Occipital lobe (tissue), 2 donors: ENCODE measurements around the gene LEKR1. TPM values are rescaled to one million over a fixed set of nuclear protein-coding genes. Genes with fewer than 3 reads are reported as not detected.

Experiments used
- DNase-seq: peaks from one replicate; lab custom pipeline; 2025; lab: John Stamatoyannopoulos, UW
- total RNA-seq: library from RNA; depleted of rRNA; stranded (reverse); fragments of >200 nt; gene quantifications from one replicate; pipeline ENCODE4 v1.2.3, GENCODE V29; 2014

The LEKR1 gene
- total RNA-seq, 1 donor from 2014 or later = 0.78 TPM

DNA sequence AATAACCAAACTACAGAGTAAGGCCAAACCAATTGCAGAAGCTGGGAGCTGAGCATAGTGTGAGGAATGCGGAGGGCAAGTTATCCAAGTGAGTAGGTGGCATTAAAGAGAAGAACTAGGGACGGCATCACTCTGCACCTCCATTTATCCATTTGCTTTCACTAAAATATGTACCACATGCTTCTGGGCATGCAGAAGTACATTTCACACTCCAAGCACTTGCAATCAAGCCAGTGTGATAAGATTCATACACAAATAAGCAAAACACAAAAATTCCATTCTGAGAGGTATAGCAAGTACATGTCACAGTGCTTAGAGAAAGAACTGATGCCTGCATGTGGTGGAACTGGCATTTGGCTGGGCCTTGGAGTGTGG lies 252.6 kb downstream of the LEKR1 start:
- DNase-seq = no peak

DNA sequence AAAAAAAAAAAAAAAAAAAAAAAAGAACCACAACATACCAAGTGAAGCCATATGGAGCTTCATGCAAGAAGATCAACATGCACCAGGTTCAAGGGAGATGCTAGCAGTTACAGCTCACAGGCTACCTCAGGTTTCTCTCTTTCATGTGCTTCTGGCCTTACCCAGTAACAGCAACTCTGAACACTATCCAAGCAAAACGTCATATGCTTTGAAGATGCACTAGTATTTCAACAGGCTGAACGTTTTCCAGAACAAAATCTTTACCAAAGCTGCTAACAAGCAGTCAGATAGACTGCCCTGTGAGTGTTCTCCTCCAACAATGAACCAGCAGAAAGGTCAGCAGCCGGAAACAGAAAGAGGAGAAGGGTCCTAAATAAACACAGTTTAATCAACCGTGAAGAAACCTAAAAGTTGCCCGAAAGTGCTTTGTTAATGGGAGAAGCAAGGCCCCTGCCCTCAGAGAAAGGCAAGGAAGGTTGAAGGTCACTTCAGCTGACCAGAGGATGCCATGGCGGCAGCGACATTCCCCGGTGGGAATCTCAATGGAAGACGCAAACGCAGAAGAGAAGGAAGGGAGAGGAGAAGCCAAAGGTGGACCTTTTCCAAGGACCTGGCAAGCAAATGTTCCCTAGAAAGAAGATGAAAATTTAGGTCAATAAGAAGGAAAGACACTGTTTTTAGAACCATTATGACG lies 253.7 kb downstream of the LEKR1 start:
- DNase-seq = no peak

GRCh38 chr3:157081626-157082210 lies 255.6 kb downstream of the LEKR1 start:
- DNase-seq = no peak

- no peak for DNase-seq
Observed at GRCh38 chr3:157082305-157082982, 256.3 kb downstream of the LEKR1 start.

DNA sequence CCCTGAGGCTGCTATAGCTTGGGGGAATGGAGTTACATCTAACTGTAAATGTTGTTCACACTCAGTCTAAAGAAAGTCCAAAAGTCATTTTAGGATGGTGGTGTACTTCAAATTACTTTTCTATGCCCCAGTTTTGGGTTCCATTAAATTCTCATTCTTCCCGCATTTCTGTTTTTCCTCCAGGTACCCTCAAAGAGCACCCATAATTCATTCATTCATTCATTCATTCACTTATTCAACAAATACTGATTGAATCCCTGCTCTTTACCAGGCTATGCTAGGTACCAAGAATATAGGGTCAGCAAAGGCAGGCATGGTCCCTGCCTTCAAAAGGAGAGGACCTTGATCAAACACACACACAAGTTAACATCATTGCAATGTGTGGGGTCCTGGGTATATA lies 257.7 kb downstream of the LEKR1 start:
- no peak for DNase-seq

DNA sequence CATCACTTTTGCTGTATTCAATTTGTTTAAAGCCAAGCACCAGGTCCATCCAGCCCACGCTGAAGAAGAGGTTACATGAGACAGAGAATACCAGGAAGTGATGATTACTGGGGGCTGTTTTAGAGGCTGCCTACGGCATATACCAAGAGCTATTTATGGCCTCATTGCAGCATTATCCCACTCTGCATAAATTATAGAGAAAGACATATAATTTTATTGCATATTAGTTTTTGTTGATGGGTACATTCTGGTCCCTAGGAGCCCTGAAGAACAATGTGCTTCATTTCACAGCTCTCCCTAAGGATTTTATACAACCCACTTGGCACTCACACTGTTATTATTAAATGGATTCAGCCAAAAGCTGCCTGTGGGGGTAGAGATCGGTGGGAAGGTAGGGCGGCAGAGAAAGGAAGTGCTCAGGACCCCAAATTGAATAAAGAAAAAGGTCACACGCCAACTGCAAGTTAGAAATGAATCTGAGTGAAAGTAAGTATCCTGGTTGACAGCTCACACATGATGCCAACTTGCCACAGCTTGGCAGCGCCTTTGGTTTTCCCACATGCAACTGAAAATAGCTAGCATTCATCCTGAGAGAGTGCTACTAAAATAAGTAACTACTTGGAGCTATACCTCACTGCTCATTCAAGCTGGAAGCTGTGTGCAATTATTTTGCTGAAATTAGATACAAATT lies 260.1 kb downstream of the LEKR1 start:
- no peak for DNase-seq

DNA sequence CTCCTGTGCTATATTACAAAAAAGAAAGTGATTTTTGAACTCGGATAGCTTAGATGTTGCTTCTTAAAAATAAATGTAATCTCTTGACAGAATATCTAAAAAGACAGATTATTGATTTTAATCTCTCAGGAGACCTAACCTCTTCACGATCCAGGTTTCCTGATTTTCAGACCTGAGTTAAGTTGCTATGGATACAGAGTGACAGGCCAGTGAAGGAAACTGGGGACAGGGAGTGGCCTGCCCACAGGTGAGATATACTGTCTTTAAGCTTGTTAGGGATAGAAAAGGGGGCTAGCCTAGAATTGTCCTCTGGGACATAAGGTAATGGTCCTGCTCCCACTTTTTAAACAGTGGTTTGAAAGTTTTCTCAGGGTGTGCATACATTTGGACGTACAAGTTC lies 260.6 kb downstream of the LEKR1 start:
- DNase-seq = no peak

GRCh38 chr3:157087373-157087772 lies 261.2 kb downstream of the LEKR1 start:
- no peak for DNase-seq

GRCh38 chr3:157087780-157088600 lies 261.8 kb downstream of the LEKR1 start:
- DNase-seq = no peak

DNA sequence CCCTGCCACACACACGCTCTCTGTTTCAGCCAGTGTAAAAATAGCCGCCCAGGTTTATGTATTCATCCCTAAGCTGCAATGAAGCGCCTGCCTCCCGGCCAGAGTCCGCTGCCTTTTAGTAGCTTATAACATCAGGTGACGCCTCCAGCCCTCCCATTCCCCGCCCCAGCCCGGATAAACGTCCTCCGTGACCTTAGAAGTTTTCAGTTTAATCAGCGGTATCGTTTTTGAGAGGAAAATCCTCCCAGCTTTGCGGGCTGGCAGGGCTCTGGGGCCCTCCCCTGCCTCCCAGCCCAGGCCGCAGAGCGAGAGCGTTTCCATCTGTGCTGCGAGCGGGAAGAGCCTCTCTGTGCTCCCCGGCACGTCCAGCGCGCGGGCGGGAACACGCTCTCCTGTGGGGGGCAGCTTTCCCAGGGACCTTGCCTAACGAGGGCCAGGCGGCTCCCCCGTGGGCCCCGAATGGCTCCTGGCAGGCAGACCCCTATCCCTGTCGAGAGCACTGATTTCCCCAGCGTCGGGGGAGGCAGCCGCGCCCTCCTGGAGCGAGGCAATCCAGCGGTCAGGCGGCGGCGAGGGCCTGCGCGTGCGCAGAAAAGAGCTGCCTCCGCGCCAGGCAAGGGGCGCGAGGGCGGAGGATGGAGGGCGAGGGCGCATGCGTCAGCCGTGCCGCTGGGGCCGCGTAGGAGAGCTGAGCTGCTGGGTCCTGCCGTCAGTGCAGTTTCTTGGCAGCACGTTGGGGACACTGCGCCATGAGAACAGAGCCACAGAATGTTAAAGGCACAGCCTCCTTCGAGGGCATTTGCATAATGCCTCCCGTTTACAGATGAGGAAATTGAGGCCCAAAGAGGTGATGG lies 262.7 kb downstream of the LEKR1 start:
- no peak for DNase-seq

DNA sequence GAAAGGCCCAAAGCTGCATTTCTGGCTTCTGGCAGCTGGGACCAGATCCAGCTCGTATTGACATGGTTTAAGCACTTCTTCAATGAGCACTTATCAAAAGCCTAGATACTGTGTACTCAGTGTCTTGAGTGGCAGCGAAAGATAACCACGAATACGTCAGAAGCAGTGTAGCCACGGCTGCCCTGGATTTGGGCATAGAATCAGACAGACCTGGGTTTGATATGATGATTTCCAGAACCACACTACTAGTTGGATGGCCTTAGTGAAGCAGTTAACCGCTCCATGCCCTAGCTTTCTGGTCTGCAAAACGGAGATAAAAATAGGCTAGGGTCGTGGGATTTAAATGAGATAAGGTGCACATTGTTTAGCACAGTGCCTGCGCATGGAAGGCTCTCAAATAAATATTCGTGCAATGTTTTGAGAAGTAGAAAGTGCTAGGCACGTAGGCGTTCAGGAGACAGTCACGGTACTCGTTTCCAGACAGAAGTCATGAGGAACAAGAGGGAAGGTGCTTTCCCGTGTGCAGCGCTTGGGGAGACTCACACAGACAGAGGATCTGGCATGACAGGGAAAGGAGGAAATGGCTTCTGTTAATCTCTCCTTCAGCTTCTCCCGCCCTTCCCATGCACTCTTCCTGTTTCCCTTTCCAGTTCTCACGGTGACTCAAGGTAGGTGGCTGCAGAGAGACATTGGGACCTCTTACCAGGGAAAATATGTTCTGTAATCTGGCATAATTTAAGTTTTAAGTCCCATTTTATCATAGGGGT lies 263.5 kb downstream of the LEKR1 start:
- no peak for DNase-seq

DNA sequence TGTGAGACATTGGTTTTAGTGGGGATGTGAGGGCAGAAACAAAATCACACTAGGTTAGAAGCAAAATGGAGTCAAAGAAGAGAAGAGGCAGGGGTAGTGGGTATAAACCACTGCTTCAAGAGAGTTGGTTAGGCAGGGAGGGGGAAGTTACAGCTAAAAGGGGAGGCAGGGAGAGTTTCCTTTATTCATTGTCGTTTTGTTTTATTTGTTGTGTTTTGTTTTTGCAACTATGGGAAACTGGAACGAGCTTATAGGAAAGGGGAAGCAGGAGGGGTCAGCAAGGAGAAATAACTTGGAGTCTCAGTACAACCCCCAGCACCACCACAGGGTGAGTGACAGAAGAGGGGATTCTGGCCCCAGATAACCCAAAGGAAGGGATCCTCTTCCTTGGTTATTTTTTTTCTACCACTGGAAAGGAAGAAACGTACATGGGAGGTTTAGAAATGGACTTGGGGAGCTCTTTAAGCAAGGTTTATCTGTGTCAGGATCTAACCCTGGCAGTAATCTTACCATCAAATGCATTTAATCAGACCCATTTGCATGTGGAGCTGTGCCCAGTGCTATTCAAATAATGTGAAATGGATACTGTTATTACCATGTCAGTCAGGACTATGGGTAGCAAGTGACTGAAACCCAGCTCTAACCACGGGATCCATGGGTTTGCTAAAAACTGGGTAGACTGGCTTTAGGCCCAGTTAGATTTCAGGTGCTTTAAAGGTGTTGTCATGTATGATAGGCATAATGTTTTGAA lies 265.1 kb downstream of the LEKR1 start:
- DNase-seq = no peak

DNA sequence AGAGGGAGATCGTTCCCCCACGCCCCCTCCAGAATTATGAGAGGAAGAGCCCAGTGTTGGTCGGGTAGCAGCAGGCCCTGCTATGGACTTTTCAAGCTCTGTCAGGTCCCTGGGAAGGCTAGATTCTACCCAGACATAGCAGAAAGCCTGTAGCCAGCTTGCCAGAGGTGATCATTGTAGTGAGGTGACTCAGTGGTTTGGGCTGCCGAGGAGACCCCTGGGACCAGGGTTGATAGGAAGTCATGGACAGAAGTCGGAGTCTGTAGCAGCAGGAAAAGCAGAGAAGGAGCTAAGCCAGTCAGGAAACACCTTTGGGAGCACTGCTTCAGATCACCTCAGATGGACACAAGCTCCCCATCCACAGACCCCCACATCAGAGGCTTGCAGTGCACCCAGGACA lies 266.1 kb downstream of the LEKR1 start:
- DNase-seq = no peak

GRCh38 chr3:157093096-157093495 lies 266.9 kb downstream of the LEKR1 start:
- DNase-seq = no peak

DNA sequence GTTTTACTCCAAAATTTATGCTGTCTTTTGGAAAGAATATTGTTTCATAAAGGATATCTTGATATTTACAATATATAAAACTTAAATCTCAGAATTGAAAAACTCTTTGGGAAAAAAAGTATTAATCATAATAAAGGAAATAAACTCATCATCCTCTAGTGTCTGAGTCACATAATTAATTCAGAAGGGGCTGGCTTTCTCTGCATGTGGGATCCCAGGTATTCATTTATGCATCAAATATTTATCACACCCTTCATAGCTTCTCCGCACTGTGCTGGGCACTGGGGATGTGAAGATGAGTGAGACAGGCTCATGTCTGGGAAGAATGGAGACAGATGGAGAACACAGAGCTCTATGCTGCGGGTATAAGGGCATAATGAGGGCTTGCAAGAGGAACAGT lies 268.1 kb downstream of the LEKR1 start:
- no peak for DNase-seq

GRCh38 chr3:157094751-157095480 lies 268.8 kb downstream of the LEKR1 start:
- DNase-seq = no peak
